MCF 10A (cell line): Measurements from ENCODE around the gene PPIL1. TPM values are rescaled to one million over a fixed set of nuclear protein-coding genes. Genes with fewer than 3 reads are reported as not detected.

ENCODE experiments used
- BruUV-seq: library from RNA; stranded (reverse); fragments of 400-500 nt; replicated peaks from 2 replicates; lab custom pipeline; 2021; lab: Mats Ljungman, UMichigan
- CTCF ChIA-PET: fragments of 300-600 bp; sonication (Branson Sonifier 250); formaldehyde crosslinking; extraction: SDS; loops from one replicate; lab custom pipeline; 2021; ENCODE audit warnings: antibody characterized with exemption, inconsistent platforms; lab: Yijun Ruan, JAX
- POLR2A ChIA-PET: fragments of 300-600, 350-650 bp; sonication (Branson Sonifier 250); formaldehyde crosslinking; extraction: SDS; loops from one replicate; lab custom pipeline; 2020; ENCODE audit warnings: antibody characterized with exemption, inconsistent platforms; lab: Yijun Ruan, JAX
- DNase-seq: peaks from one replicate; pipeline ENCODE4 v3.0.0-alpha.2; 2018; ENCODE audit not compliant: unreplicated experiment
- H3K27ac Mint-ChIP-seq: one replicate; pipeline ENCODE4 v1.8.0; 2022; ENCODE audit warnings: mild to moderate bottlenecking, low read depth, mixed read lengths; ENCODE audit not compliant: unreplicated experiment
- H3K27me3 Mint-ChIP-seq: one replicate; pipeline ENCODE4 v1.8.0; 2022; ENCODE audit warnings: mixed read lengths; ENCODE audit not compliant: insufficient read depth, unreplicated experiment
- H3K36me3 Mint-ChIP-seq: one replicate; pipeline ENCODE4 v1.8.0; 2022; ENCODE audit warnings: mild to moderate bottlenecking, moderate library complexity, mixed read lengths; ENCODE audit not compliant: insufficient read depth, unreplicated experiment
- H3K4me1 Mint-ChIP-seq: one replicate; pipeline ENCODE4 v1.8.0; 2022; ENCODE audit warnings: mixed read lengths; ENCODE audit not compliant: insufficient read depth, unreplicated experiment
- H3K4me3 Mint-ChIP-seq: one replicate; pipeline ENCODE4 v1.8.0; 2022; ENCODE audit warnings: mild to moderate bottlenecking, moderate library complexity, mixed read lengths; ENCODE audit not compliant: unreplicated experiment
- H3K9me3 Mint-ChIP-seq: one replicate; pipeline ENCODE4 v1.8.0; 2022; ENCODE audit warnings: mixed read lengths; ENCODE audit not compliant: unreplicated experiment
- intact Hi-C: fragments of 100-400 bp; cut with micrococcal nuclease; formaldehyde crosslinking; loops from 2 replicates; pipeline ENCODE4 v1.14.1; 2022
- total RNA-seq: library from RNA; stranded (reverse); gene quantifications from 2 replicates; pipeline ENCODE4 v1.2.3, GENCODE V29; 2022
- TF ChIP-seq, protein P1 (sequence below): fragments of 200-600 bp; IDR thresholded peaks from one replicate; pipeline ENCODE4 v1.8.0; 2022; ENCODE audit warnings: antibody characterized with exemption, mild to moderate bottlenecking; ENCODE audit not compliant: unreplicated experiment

The PPIL1 gene
- total RNA-seq, 1 experiment from 2014 or later, result 54.9 TPM

DNA sequence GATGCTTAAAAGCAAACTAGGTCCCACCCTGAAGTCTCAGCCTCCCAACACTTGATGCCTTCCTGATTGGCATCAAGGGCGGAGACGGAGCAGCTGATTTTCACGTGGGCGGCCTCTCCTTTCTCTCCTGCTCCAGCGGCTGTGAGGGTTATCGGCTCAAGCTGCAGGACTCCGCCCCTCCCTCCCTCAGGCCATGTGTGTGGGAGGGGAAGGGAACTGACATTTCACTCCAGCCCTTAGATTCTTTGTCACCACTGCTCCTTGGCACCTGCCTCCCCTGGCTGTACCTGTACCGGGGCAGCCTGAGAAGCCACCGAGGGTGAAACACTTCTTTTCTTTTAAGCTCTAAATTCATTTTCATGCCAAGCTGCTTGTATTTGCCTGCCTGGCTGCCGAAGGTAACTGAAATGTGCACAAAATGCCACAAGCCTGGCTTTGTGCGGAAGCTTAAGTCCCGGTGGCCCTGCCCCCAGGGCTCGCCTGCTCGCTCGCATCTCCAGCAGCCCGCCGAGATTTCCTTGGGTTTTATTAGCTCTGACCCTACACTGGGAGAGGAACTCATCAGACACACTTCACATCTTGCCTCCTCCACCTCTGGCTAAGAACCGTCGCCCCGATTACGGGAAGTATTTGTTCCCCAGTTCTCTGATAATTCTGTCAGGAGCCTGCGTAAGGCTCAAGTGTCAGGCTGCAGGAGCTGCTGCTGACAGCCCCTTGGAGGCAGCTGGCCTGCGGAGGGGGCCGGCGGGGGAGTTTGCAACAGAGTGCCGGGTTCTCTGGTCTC is 25.8 kb downstream of the PPIL1 start:
- H3K4me1 Mint-ChIP-seq, result peaks cover 11% of the 10 kb centered on the region

DNA sequence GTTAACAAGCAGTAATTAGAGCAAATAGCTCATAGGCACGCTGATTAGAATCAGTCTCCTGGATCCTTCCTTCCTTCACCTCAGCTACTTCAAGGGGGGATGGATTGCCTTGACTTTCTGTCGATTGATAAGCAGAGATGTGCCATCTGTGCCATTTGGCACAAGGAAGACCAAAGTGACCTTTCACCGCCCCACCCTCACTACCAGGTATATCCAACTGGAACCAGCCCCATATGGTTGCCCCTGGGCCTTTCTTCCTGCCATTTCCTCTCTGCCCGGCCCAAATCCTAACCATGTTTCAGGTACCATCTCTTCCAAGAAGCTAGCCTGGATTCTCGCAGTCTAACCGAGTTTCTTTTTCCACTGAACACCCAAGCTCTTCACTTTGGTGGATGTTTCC is 26.6 kb downstream of the PPIL1 start:
- ChIA-PET CTCF (interaction anchor here (0.7 to 1.2 kb wide), 4 partner anchors 65 to 124 kb away, joined by 3 to 4 read pairs (median 3); no protein-coding TSS in a partner anchor), POLR2A (interaction anchor here (0.6 kb wide), 1 partner anchor 266 kb away, joined by 3 read pairs; no protein-coding TSS in a partner anchor)
- Mint-ChIP-seq H3K27me3 (no peaks in the 10 kb centered on the region), H3K4me1 (peaks cover 2% of the 10 kb centered on the region), H3K4me3 (no peak overlapping the region), H3K36me3 (peaks cover 12% of the 10 kb centered on the region), H3K9me3 (no peaks in the 10 kb centered on the region), H3K27ac (no peak overlapping the region)
- no TSS peak for BruUV-seq
- intact Hi-C loops, result no loop called here
- TF ChIP-seq, protein P1, sequence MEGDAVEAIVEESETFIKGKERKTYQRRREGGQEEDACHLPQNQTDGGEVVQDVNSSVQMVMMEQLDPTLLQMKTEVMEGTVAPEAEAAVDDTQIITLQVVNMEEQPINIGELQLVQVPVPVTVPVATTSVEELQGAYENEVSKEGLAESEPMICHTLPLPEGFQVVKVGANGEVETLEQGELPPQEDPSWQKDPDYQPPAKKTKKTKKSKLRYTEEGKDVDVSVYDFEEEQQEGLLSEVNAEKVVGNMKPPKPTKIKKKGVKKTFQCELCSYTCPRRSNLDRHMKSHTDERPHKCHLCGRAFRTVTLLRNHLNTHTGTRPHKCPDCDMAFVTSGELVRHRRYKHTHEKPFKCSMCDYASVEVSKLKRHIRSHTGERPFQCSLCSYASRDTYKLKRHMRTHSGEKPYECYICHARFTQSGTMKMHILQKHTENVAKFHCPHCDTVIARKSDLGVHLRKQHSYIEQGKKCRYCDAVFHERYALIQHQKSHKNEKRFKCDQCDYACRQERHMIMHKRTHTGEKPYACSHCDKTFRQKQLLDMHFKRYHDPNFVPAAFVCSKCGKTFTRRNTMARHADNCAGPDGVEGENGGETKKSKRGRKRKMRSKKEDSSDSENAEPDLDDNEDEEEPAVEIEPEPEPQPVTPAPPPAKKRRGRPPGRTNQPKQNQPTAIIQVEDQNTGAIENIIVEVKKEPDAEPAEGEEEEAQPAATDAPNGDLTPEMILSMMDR, result no peak
- DNase-seq, result no peak

More for the DNA sequence above, 25.8 kb downstream of the PPIL1 start:
- intact Hi-C loops, result no loop called here
- H3K36me3 Mint-ChIP-seq, result peaks cover 16% of the 10 kb centered on the region
- no peak for DNase-seq
- ChIA-PET CTCF (interaction anchor here (0.7 to 5.2 kb wide), 15 partner anchors 9 to 169 kb away, joined by 3 to 64 read pairs (median 4); no protein-coding TSS in a partner anchor), POLR2A (interaction anchor here (0.6 to 1.6 kb wide), 6 partner anchors 10 to 319 kb away, joined by 3 to 4 read pairs (median 3); no protein-coding TSS in a partner anchor)
- BruUV-seq, result no TSS peak
- H3K4me3 Mint-ChIP-seq, result no peak overlapping the region
- no peaks in the 10 kb centered on the region for H3K9me3 Mint-ChIP-seq
- H3K27ac Mint-ChIP-seq, result no peak overlapping the region
- TF ChIP-seq, protein P1, result no peak
- no peaks in the 10 kb centered on the region for H3K27me3 Mint-ChIP-seq

DNA sequence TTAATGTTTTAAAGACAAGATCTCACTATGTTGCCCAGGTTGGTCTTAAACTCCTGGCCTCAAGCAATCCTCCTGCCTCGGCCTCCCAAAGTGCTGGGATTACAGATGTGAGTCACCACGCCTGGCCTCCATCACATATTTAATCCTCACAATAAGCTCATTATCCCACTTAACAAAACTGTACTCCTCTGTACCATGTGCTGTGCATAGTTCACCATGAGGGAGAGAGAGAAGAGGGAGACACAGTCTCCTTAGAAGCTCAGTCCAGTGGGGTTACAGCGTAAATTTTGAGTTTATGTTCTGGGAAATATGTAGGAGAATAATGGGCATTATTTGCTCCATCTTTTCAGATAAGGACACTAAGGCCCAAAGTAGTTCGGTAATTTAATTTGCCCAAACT is 27.5 kb downstream of the PPIL1 start:
- H3K27me3 Mint-ChIP-seq, result no peaks in the 10 kb centered on the region
- H3K27ac Mint-ChIP-seq, result no peak overlapping the region
- intact Hi-C loops, result no loop called here
- ChIA-PET CTCF (interaction anchor here (0.9 to 1.2 kb wide), 4 partner anchors 19 to 81 kb away, joined by 3 to 5 read pairs (median 4); no protein-coding TSS in a partner anchor), POLR2A (interaction anchor here (0.8 to 1.1 kb wide), 3 partner anchors 28 to 251 kb away, joined by 3 to 4 read pairs (median 3); partner anchors contain the start of gene PPIL1)
- no peaks in the 10 kb centered on the region for H3K9me3 Mint-ChIP-seq
- no TSS peak for BruUV-seq
- H3K36me3 Mint-ChIP-seq, result peaks cover 6% of the 10 kb centered on the region
- H3K4me3 Mint-ChIP-seq, result no peak overlapping the region
- H3K4me1 Mint-ChIP-seq, result no peaks in the 10 kb centered on the region
- DNase-seq, result no peak
- TF ChIP-seq, protein P1, result no peak

DNA sequence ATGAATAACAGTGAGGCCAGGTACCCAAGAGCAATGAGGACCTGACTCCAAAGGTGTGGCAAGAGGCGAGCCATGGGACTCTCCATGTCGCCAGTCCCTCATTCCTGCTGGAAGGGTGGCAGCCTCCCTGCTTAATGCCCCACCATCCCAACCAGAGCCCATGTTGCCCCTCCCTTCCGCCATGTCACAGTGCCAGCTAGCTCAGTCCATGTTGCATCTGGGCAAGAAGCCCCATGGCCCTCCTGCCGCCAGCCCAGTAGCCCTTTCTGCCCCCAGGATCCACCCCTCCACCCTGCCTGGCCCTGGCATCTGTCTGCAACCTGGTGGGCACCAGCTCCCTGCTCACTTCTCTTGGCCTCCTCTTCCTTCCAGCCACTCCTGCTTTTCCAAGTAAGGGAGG is 29.4 kb downstream of the PPIL1 start:
- H3K27me3 Mint-ChIP-seq, result no peaks in the 10 kb centered on the region
- no peaks in the 10 kb centered on the region for H3K4me1 Mint-ChIP-seq
- intact Hi-C loops, result no loop called here
- CTCF ChIA-PET, result interaction anchor here (1.0 kb wide), 1 partner anchor 10 kb away, joined by 4 read pairs; no protein-coding TSS in a partner anchor
- DNase-seq, result no peak
- BruUV-seq, result no TSS peak
- H3K4me3 Mint-ChIP-seq, result no peak overlapping the region
- H3K27ac Mint-ChIP-seq, result no peak overlapping the region
- POLR2A ChIA-PET, result no interaction called here
- no peaks in the 10 kb centered on the region for H3K9me3 Mint-ChIP-seq
- H3K36me3 Mint-ChIP-seq, result no peaks in the 10 kb centered on the region
- TF ChIP-seq, protein P1, result no peak
